ENCODE measurements around the gene NEGR1. TPM values are rescaled to one million over a fixed set of nuclear protein-coding genes. Genes with fewer than 3 reads are reported as not detected.

Gene NEGR1
- total RNA-seq, 2 experiments from 2014 or later = not detected

- no peaks in the 10 kb centered on the region for H3K9me3 ChIP-seq (ENCODE audit: low read length)
- H3K79me2 ChIP-seq (ENCODE audit: insufficient read depth, low read depth, low read length) = no peaks in the 10 kb centered on the region
- no TSS peak for BruUV-seq (replicated peaks)
- ChIA-PET CTCF (ENCODE audit: unreplicated experiment) (no interaction called here), POLR2A (interaction anchor here (0.6 kb wide), 1 partner anchor 19 kb away, joined by 3 read pairs; no protein-coding TSS in a partner anchor)
- intact Hi-C loops (cut with micrococcal nuclease; ENCODE audit: unreplicated experiment) = no loop called here
- H4K20me1 ChIP-seq (ENCODE audit: insufficient read depth, low read length) = no peaks in the 10 kb centered on the region
- H3K27ac ChIP-seq (ENCODE audit: low read depth, low read length, poor library complexity, severe bottlenecking) = no peak overlapping the region
- TF ChIP-seq EZH2phosphoT487 (IDR thresholded peaks at IDR 0.05; ENCODE audit: borderline replicate concordance, low read depth, low read length) = no peak
- no peak for TF ChIP-seq CTCF (conservative IDR thresholded peaks at IDR 0.05; ENCODE audit: low read length)
- no peak overlapping the region for H2AFZ ChIP-seq (ENCODE audit: low read length)
- H3K4me1 ChIP-seq (ENCODE audit: insufficient read depth, low read length, poor library complexity, severe bottlenecking) = no peaks in the 10 kb centered on the region
- no peak overlapping the region for H3K4me3 ChIP-seq (ENCODE audit: low read depth, low read length, poor library complexity, severe bottlenecking)
- H3K9me2 ChIP-seq (ENCODE audit: insufficient read depth, low read length) = no peaks in the 10 kb centered on the region; the same call in 1 of the 2 replicates
- no peak for DNase-seq (ENCODE audit: low spot score)
- no peaks in the 10 kb centered on the region for H3K36me3 ChIP-seq (ENCODE audit: insufficient read depth, low read length)
- no peak overlapping the region for H3K4me2 ChIP-seq (ENCODE audit: low read length)
Measured at GRCh38 chr1:71861022-71861421, 421.3 kb downstream of the NEGR1 start.

GRCh38 chr1:71859806-71860205 is 422.5 kb downstream of the NEGR1 start:
- Histone ChIP-seq H4K20me1 (ENCODE audit: insufficient read depth, low read length) (no peaks in the 10 kb centered on the region), H3K79me2 (ENCODE audit: insufficient read depth, low read depth, low read length) (no peaks in the 10 kb centered on the region), H3K36me3 (ENCODE audit: insufficient read depth, low read length) (no peaks in the 10 kb centered on the region), H2AFZ (ENCODE audit: low read length) (no peak overlapping the region), H3K27ac (ENCODE audit: low read depth, low read length, poor library complexity, severe bottlenecking) (no peak overlapping the region), H3K9me2 (ENCODE audit: insufficient read depth, low read length) (no peaks in the 10 kb centered on the region; the same call in 1 of the 2 replicates), H3K9me3 (ENCODE audit: low read length) (no peaks in the 10 kb centered on the region), H3K4me2 (ENCODE audit: low read length) (no peak overlapping the region), H3K4me3 (ENCODE audit: low read depth, low read length, poor library complexity, severe bottlenecking) (no peak overlapping the region), H3K4me1 (ENCODE audit: insufficient read depth, low read length, poor library complexity, severe bottlenecking) (no peaks in the 10 kb centered on the region)
- intact Hi-C loops (cut with micrococcal nuclease; ENCODE audit: unreplicated experiment) = no loop called here
- ChIA-PET POLR2A (no interaction called here), CTCF (ENCODE audit: unreplicated experiment) (no interaction called here)
- no TSS peak for BruUV-seq (replicated peaks)
- TF ChIP-seq CTCF (conservative IDR thresholded peaks at IDR 0.05; ENCODE audit: low read length) (no peak), EZH2phosphoT487 (IDR thresholded peaks at IDR 0.05; ENCODE audit: borderline replicate concordance, low read depth, low read length) (no peak)
- no peak for DNase-seq (ENCODE audit: low spot score)

- ChIA-PET CTCF (ENCODE audit: unreplicated experiment) (no interaction called here), POLR2A (interaction anchor here (0.6 to 0.8 kb wide), 4 partner anchors 25 to 161 kb away, joined by 3 to 6 read pairs (median 4); no protein-coding TSS in a partner anchor)
- TF ChIP-seq CTCF (conservative IDR thresholded peaks at IDR 0.05; ENCODE audit: low read length) = no peak
- TF ChIP-seq EZH2phosphoT487 (IDR thresholded peaks at IDR 0.05; ENCODE audit: borderline replicate concordance, low read depth, low read length) = no peak
- no peaks in the 10 kb centered on the region for H3K79me2 ChIP-seq (ENCODE audit: insufficient read depth, low read depth, low read length)
- no peak for DNase-seq (ENCODE audit: low spot score)
- H3K27ac ChIP-seq (ENCODE audit: low read depth, low read length, poor library complexity, severe bottlenecking) = no peak overlapping the region
- H3K4me1 ChIP-seq (ENCODE audit: insufficient read depth, low read length, poor library complexity, severe bottlenecking) = no peaks in the 10 kb centered on the region
- H4K20me1 ChIP-seq (ENCODE audit: insufficient read depth, low read length) = no peaks in the 10 kb centered on the region
- no TSS peak for BruUV-seq (replicated peaks)
- no peaks in the 10 kb centered on the region for H3K9me2 ChIP-seq (ENCODE audit: insufficient read depth, low read length)
- H3K4me3 ChIP-seq (ENCODE audit: low read depth, low read length, poor library complexity, severe bottlenecking) = no peak overlapping the region
- H3K36me3 ChIP-seq (ENCODE audit: insufficient read depth, low read length) = no peaks in the 10 kb centered on the region
- H3K9me3 ChIP-seq (ENCODE audit: low read length) = no peaks in the 10 kb centered on the region
- H2AFZ ChIP-seq (ENCODE audit: low read length) = no peak overlapping the region
- no peak overlapping the region for H3K4me2 ChIP-seq (ENCODE audit: low read length)
- intact Hi-C loops (cut with micrococcal nuclease; ENCODE audit: unreplicated experiment) = no loop called here
Measured at GRCh38 chr1:71857862-71858261, 424.5 kb downstream of the NEGR1 start.

All from OCI-LY7 (cell line).